22Rv1 (cell line): ENCODE results near the gene PSMD5.

Source experiments
- H3K27ac ChIP-seq: fragments of 450-650 bp; 2 replicates; pipeline ENCODE4 v1.5.1; 2017
- CTCF ChIP-seq: fragments of 450-650 bp; IDR thresholded peaks from 2 replicates; pipeline ENCODE4 v1.5.1; 2017; ENCODE audit warnings: mild to moderate bottlenecking
- ZFX ChIP-seq: fragments of 450-650 bp; IDR thresholded peaks from 2 replicates; pipeline ENCODE4 v1.6.1; 2017; ENCODE audit warnings: antibody characterized with exemption, borderline replicate concordance

The PSMD5 gene

GRCh38 chr9:120868676-120869359 lies 26.1 kb upstream of the PSMD5 start:
- TF ChIP-seq ZFX (no peak), CTCF (peak; percentile 83)
- H3K27ac ChIP-seq = peak overlapping the region; percentile 54

DNA sequence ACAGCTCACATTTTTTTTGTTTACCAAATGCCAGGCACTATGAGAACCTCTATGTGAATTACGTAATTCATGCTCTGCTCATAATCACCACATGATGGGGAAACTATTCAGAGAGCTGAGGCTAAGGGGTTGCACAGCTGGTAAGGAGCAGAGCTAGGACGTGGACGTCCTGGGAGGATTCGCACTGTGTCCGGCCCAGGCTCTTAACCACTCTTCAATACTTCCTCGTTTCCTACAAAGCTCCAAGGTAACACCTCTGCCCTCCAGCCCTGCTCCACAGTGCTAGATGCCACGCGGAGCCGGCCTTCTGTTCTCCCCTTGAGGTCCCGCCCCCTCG lies 25.6 kb upstream of the PSMD5 start:
- peak overlapping the region; percentile 47 for H3K27ac ChIP-seq

DNA sequence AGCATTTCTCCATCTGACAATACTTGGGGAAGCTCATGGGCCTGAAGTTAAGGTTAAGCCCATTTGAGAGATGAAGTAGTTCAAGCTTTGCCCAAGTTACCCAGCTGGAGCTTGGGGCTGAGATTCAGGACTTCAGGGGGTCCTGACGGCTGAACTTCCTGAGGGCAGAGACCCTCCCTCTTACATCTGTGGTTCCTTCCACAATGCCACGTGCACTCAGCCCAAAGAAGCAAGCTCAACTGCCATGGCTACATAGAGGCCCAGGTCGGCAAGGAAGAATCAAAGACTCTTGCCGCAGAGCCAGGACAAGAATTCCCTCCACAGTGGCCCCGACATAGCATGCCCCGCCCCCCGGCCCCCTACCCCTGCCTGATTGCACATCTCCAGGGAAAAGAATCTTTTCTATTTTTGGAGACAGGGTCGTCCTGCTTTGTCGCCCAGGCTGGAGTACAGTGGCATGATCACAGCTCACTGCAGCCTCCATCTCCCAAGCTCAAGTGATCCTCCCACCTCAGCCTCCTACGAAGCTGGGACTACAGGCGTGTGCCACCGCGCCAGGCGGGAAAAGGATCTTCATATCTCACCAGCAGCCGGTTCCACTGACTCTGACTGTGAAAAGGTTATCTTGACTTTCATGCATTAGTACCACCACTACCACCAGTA lies 25.1 kb upstream of the PSMD5 start:
- no peak for TF ChIP-seq ZFX
- TF ChIP-seq CTCF = no peak
- peak overlapping the region; percentile 47 for H3K27ac ChIP-seq

More for the DNA sequence above, 25.6 kb upstream of the PSMD5 start:
- no peak for TF ChIP-seq ZFX
- TF ChIP-seq CTCF = no peak

DNA sequence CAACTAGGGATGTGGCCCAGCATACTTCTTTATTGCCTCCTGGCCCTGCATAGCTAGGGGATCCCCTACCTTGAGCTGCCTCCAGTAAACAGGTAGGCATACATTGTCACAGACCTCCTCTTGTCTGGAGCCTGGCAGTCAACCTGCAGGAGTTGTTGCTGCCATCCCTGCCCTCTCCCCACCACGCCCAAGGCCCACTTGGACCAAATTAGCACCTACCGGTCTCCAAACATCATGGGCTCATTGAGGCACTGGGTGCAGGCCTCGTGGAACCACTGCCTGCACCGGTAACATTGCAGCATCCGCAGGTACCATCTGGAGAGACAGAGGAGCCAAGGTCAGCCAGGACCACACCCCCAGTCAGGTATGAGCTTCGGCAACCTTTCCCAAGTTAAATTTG lies 23.9 kb upstream of the PSMD5 start:
- no peak overlapping the region for H3K27ac ChIP-seq
- TF ChIP-seq CTCF (no peak), ZFX (no peak)

GRCh38 chr9:120865809-120866208 lies 23.1 kb upstream of the PSMD5 start:
- H3K27ac ChIP-seq = no peak overlapping the region
- TF ChIP-seq ZFX (no peak), CTCF (no peak)

DNA sequence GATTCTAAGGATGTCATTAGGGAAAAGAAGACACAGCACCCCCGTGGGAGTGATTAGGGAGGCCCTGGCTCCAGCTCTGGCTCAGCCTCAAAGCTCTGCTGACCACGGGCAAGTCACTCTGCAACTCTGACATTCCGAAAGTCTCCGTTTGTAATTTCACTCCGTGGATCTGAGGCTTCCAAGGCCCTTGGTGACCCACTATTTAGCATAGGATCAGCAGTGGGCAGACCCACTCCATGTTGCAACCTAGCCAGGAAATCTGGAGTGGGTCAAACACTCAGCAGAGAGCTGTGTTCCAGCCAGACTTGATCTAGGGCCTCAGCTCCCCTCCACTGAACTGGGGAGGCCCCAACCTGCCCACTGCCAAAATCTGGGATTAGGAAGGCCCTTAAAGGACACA lies 22.5 kb upstream of the PSMD5 start:
- no peak for TF ChIP-seq CTCF
- no peak for TF ChIP-seq ZFX

DNA sequence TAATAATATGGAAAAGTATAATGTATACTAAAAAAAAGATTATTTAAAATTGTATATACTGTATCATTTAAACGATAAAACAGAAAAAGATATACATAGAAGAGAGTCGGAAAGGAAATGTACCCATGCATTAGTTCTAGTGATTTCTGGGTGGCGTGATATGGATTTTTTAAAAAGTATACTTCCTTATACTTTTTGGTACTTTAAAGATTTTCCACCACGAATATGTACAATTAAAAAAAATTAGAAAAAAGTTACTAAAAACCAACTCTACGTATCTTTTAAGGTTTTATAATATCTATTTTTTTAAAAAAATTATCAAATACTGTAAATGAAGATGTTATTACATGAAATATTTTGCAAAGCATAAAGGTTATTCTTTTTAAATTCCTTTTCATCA lies 22.0 kb upstream of the PSMD5 start:
- TF ChIP-seq CTCF = no peak
- TF ChIP-seq ZFX = no peak
- no peak overlapping the region for H3K27ac ChIP-seq

More for the DNA sequence above, 22.5 kb upstream of the PSMD5 start:
- H3K27ac ChIP-seq = no peak overlapping the region
